Activated CD8-positive, alpha-beta memory T cell treated with anti-CD3 and anti-CD28 coated beads, Interleukin-2, amount 50 U/mL, for 4 hours (primary cell): ENCODE data around the gene LURAP1L.

Experiments used
- DNase-seq: peaks from one replicate; pipeline ENCODE4 v3.0.0-alpha.2; 2020

The LURAP1L gene, protein sequence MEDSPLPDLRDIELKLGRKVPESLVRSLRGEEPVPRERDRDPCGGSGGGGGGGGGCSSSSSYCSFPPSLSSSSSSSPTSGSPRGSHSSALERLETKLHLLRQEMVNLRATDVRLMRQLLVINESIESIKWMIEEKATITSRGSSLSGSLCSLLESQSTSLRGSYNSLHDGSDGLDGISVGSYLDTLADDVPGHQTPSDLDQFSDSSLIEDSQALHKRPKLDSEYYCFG

GRCh38 chr9:12774861-12775678 is at the start of gene LURAP1L:
LURAP1L (plus strand) TSS chr9:12775020; CDS start chr9:12775716, 696 bp downstream.
- DNase-seq, result no peak

GRCh38 chr9:12726795-12727194 is 48.0 kb upstream of the LURAP1L start:
- DNase-seq, result no peak

DNA sequence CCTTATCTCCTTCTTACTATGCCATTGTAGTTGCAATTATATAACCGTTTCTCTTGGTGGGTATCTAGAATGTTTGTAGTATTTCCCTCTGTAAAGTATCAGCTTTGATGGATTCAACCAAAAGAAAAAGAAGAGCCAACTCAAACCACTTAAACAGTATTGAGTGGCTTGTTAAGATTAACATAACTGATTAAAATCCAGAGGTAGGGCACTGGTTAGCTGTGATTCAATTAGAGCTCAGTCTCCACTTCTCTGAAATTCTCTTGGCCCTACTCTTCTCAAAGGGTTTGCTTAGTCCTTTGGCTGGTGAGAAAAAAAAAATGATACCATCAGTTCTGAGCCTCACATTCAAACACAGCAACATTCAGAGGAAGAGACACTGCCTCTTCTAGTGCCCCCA is 44.6 kb upstream of the LURAP1L start:
- no peak for DNase-seq

DNA sequence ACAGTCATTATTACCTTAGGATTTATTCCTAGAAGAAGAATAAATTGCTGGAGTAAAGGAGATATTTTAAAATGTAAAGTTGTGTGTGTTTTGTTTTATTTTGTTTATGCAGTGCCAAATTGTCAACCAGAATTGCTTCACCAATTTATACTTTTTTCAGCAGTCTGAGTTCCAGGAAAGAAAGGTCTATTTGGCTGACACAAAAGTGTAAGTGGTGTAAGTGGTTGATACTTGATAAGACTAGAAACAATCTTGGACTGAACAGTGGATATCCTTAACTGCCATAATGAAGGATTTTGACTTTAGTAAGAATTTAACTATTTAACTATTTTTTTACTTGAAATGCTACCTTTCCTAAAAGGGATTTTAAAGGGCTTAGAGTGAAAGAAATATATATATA is 43.9 kb upstream of the LURAP1L start:
- DNase-seq, result no peak

GRCh38 chr9:12732971-12733370 is 41.8 kb upstream of the LURAP1L start:
- DNase-seq, result no peak

DNA sequence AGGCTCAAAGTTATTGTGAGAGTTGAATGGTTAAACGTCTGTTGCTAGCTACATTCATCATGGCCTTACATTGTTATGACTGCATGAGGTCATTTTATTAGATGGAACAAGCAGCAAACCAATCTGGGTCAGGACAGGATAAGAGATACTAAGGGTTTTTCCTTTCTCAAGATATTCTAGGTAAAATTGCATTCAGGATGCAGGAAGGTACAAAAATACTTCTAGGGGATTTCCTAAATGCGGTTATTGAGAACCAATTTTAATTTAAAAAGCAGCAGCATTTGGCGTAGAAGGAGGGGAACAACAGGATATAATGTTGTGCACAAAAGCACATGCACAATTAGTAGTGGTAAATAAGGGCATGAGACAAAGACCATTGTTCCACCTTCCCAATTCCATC is 39.2 kb upstream of the LURAP1L start:
- no peak for DNase-seq

DNA sequence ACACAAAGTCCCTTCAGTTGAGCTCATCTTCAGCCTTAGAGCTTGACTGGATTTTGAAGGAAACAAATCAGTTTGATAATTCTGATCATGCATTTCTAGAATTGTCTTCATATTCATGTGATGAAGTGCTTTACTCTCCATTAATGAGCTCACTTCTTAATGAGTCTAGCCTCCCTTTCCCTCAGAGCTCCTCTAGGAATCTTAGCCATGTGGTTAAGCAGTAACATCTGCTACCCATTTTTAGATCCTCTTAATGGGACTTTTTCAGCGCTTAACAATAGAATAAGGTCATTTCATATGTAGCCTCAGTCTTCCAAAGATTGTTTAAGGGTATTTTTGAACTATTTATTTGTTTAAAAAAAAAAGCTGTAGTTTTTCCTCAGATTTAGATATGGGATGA is 36.9 kb upstream of the LURAP1L start:
- no peak for DNase-seq

- DNase-seq, result no peak
Measured at GRCh38 chr9:12739014-12739652, 35.7 kb upstream of the LURAP1L start.

DNA sequence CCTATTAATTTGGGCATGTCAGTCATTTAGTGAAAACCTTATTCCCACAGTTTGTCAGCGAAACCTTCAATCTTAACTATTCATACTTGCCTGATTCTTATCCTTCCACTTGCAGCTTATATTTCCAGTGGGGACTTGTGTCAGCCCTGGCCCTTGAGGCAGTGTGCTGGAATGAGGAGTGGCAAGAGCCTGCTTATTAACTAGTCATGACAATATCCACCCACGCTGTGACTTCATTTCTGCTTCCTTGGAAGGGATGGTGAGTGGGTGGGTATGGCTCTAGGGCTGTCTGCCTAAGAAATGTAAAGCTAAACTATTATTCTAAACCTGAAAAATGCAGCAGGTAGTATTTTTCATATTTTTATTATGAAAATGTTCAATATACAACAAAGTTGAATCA is 34.0 kb upstream of the LURAP1L start:
- DNase-seq, result no peak

- DNase-seq, result no peak
Measured at GRCh38 chr9:12748016-12748415, 26.8 kb upstream of the LURAP1L start.

GRCh38 chr9:12748954-12749353 is 25.9 kb upstream of the LURAP1L start:
- no peak for DNase-seq

GRCh38 chr9:12753931-12754330 is 20.9 kb upstream of the LURAP1L start:
- DNase-seq, result no peak

DNA sequence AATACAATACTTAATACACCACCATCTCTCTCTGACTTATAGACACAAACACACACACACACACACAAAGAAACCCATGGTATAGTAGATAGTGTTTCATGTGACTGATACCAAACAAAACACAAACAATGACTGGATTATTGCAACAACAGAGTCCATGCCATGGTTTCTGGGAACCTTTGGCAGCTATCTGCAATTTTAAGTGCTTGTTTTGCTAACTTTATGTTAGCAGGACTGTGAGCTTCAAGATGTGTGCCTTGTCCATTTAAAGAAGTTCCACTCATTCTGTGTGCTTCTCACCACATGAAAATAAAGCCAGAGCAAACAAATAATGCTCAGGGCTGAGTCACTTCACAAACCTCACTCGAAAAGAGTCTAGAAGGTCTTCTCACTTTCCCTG is 15.1 kb upstream of the LURAP1L start:
- DNase-seq, result no peak

GRCh38 chr9:12760758-12761157 is 14.1 kb upstream of the LURAP1L start:
- no peak for DNase-seq

- no peak for DNase-seq
Measured at GRCh38 chr9:12764150-12764549, 10.7 kb upstream of the LURAP1L start.

DNA sequence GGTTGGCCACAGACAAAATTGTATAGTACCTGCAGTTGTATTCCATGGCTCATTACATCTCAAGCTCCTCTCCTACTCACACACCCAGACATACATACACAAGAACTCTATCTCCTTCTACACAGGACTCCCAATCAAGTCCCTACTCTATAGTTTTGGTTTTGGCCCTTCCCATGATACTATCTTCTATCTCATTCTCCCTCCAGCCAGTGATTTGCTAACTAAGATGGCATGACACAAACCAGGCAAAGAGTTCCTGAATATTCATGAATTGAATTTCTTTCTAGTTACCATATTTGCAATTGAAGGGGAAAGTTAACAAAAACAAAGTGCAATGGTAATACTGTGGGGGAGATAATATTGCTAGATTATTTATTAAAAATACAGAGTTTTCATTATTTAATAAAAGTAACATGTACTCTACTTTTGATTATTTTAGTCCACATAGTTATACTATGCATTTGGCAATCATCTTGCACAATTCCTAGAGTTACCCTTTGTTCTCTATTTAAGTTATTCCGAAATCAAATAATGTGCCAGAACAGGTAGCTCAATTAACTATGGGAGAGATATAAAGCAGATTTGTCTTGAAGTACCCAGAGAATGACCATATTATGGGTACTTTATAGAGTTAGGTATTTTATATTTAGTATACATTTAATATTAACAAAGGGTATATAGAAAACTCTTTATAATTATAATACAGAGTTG is 9.6 kb upstream of the LURAP1L start:
- DNase-seq, result no peak

DNA sequence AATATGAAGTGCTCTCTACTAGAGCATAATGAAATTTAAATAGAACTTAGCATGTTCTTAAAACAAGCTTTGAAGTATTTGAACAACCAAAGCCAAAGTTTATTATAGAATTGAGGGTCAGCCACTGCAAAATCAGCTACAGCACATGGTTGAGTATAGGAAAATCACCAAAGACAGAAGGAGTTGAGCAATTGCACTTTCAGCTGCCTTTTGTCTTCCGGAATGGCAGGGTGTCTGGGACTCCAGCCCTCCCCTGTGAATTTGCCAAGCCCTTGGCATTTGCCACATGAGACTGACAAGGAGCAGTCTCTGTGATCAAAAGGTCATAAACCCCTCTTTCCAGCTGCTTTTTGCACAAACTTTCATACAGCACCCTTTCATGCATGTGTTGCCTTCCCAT is 8.5 kb upstream of the LURAP1L start:
- DNase-seq, result no peak

DNA sequence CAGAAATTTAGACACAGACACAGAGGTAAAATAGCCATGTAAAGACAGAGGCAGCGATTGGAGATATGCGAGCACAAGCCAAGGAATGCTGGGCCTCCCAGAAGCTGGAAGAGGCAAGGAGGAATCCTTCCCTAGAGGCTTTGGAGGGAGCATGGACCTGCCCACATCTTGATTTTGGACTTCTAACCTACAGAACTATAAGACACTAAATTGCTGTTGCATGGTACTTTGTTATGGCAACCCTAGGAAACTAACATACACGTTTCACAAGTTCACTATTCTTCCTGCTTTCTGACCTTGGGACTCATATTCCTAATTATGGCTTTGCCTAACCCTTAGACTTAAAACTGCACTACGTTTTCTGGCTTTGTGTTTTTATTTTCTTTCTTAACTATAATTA is 4.6 kb upstream of the LURAP1L start:
- DNase-seq, result no peak

DNA sequence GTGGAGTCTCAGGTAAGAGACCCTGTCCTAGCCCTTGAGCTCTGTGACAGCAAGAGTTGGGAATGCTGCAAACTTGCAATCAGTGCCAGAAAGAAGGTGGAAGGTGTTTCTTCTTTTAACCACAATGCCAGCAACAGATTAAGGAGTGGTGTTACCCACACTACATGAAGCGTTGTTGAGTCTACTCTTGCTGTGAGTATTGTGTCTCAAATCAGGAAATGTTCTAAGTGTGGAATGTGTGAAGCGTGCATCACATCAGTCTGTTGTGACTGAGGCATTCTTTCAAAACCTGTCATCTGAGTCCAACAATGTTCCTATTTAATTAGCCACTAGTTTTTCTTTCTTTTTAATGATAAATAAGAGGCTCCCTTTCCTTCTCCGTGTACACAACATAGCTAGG is 2.9 kb upstream of the LURAP1L start:
- no peak for DNase-seq

DNA sequence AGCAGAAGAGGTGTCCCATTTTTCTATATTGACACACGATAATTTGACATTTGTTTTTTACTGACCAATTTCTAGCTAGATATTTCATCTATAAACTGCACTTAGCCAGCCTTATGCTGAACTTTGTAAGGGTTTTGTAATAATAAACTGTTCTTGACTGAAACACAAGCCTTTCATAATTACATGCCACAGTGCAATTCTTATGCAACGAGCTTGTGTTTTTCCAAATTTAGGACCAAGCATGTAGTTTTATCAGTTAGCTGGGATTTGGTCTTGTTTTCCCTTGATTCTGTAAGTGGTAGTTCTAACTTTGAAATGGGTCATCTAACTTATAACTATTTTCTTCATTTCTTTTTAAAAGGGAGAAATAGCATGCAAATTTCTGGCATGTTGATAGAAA is 1.3 kb upstream of the LURAP1L start:
- no peak for DNase-seq

- DNase-seq, result no peak
Measured at GRCh38 chr9:12775679-12776512, 1.1 kb downstream of the LURAP1L start.

DNA sequence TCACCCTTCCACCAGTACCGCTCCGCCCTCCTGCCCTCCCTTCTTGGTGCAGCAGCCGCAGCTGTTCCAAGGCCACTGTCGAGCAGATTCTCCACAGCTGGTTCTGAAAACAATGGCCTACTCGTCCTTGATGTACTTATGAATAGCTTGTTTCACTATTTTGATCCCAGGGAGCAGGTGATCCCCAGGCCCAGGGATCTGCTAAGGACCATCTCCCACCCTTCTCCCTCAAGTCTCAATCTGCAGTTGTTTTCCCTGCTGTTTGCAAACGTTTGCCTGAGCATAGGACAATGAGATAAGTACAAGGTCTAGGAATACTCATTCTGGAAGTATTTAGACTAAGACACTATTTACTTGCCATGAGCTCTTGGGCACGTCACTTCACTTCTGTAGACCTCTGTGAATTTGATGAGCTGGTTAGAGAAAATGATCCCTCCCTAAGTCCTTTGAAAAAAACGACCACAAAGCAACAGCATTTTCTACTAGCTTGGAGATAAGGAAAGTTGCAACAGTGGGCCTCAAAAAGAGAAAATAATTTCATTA is 1.8 kb downstream of the LURAP1L start:
- DNase-seq, result no peak
